Activated naive CD8-positive, alpha-beta T cell treated with anti-CD3 and anti-CD28 coated beads for 36 hours (primary cell): ENCODE measurements around the gene TLR6. TPM values are rescaled to one million over a fixed set of nuclear protein-coding genes. Genes with fewer than 3 reads are reported as not detected.
"Not testable (repeated sequence)": the region's sequence is repeated elsewhere in the genome, so short reads cannot be mapped to it uniquely, and the experiment has no call there.

Source experiments
- DNase-seq: peaks from one replicate; pipeline ENCODE4 v3.0.0; 2021
- H3K27ac Mint-ChIP-seq: one replicate; pipeline ENCODE4 v1.8.0; 2022; ENCODE audit warnings: mild to moderate bottlenecking, moderate library complexity, mixed read lengths
- H3K27me3 Mint-ChIP-seq: one replicate; pipeline ENCODE4 v1.8.0; 2022; ENCODE audit warnings: mild to moderate bottlenecking, mixed read lengths
- H3K36me3 Mint-ChIP-seq: one replicate; pipeline ENCODE4 v1.8.0; 2021; ENCODE audit warnings: mild to moderate bottlenecking, mixed read lengths
- H3K4me1 Mint-ChIP-seq: one replicate; pipeline ENCODE4 v1.8.0; 2021; ENCODE audit warnings: mixed read lengths
- H3K4me3 Mint-ChIP-seq: one replicate; pipeline ENCODE4 v1.8.0; 2022; ENCODE audit warnings: mild to moderate bottlenecking, moderate library complexity, mixed read lengths
- H3K9me3 Mint-ChIP-seq: one replicate; pipeline ENCODE4 v1.8.0; 2022; ENCODE audit warnings: mixed read lengths
- total RNA-seq, 2 experiments: library from RNA; stranded (reverse); gene quantifications; one replicate each; pipeline ENCODE4 v1.2.3, GENCODE V29; 2021

Gene TLR6
- total RNA-seq, 2 experiments from 2014 or later: 2.9 to 4.4 TPM

DNA sequence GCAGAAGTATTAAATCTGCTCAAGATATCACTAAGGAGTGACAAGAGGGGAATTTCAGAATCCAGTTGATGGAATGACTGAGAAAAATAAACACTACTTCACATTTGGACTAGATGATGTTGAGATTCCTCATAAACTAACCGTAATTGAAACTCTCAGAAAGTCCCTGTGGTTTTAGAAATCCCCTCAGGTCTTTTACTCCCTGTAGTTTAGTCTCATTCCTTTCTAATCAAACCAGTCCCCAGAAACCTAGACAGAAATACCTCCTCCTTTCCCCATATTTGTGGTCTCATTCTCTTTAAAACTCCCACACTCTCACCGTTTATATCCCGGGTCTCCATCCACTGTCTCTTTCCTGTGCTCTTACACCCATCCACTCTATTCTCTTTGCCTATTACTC, 37.0 kb downstream of the TLR6 start:
- DNase-seq: no peak
- Mint-ChIP-seq H3K4me1 (peaks cover 17% of the 10 kb centered on the region), H3K9me3 (peaks cover 15% of the 10 kb centered on the region), H3K36me3 (peaks cover 7% of the 10 kb centered on the region), H3K27ac (no peak overlapping the region), H3K27me3 (no peaks in the 10 kb centered on the region), H3K4me3 (no peak overlapping the region)

DNA sequence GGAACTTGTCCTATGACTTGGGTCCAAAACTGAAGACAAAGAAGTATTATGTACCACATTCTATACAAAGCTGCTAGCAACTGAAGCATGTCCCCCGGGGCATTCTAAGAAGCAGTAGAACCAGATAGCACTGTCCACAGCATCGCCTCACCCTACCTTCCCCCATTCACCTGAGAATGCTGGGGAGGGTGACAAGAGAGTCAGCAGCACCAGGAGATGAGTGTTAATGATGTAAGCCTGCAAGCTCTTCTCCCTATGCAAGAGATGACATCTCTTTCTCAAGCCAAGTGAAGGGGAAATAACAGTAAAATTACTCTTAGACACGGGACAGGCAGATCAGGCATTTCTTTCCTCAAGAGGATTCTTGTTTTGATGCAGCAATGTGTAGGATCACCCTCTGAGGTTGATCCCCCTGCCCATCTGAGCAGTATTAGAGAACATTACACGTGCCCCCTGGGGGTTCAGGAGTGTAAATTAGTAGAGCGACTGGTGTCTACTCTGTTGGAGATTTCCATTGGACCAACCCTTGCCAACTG, 38.1 kb downstream of the TLR6 start:
- no peaks in the 10 kb centered on the region for H3K27me3 Mint-ChIP-seq
- H3K36me3 Mint-ChIP-seq: peaks cover 5% of the 10 kb centered on the region
- peaks cover 17% of the 10 kb centered on the region for H3K4me1 Mint-ChIP-seq
- peaks cover 19% of the 10 kb centered on the region for H3K9me3 Mint-ChIP-seq
- H3K4me3 Mint-ChIP-seq: no peak overlapping the region
- H3K27ac Mint-ChIP-seq: no peak overlapping the region
- DNase-seq: no peak

GRCh38 chr4:38815885-38816782, 40.5 kb downstream of the TLR6 start:
- no peak for DNase-seq
- H3K27me3 Mint-ChIP-seq: no peaks in the 10 kb centered on the region

DNA sequence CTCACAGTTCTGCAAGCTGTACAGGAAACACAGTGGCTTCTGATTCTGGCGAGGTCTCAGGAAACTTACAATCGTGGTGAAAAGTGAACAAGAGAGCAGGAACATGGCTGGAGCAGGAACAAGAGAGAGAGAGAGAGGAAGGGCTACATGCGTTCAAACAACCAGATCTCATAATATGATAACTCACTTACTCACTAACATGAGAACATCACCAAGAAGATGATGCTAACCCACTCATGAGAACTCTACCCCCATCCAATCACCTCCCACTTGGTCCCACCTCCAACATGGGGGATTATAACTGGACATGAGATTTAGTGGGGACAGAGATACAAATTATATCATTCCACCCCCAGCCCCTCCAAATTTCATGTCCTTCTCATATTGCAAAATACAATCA, 42.2 kb downstream of the TLR6 start:
- Mint-ChIP-seq H3K27ac (no peak overlapping the region), H3K4me1 (peaks cover 7% of the 10 kb centered on the region)

More at GRCh38 chr4:38815885-38816782, 40.5 kb downstream of the TLR6 start:
- no peaks in the 10 kb centered on the region for H3K36me3 Mint-ChIP-seq
- peaks cover 11% of the 10 kb centered on the region for H3K9me3 Mint-ChIP-seq
- H3K4me1 Mint-ChIP-seq: peaks cover 17% of the 10 kb centered on the region
- H3K4me3 Mint-ChIP-seq: no peak overlapping the region
- no peak overlapping the region for H3K27ac Mint-ChIP-seq

DNA sequence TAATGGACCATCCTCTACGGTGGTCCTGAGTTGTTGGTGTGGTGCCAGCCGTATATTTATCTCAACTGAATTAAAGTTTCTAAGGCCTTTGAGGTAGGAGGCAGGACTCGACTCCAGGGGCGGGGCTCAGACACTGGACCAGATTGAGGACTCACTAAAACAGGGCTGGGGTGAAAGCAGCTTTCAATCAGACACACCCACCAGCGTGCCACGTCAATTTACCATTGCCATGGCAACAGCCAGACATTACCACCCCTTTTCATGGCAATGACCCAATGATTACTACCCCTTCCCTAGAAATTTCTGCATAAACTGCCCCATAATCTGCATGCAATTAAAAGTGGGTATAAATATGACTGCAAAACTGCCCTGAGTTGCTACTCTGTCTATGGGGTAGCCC, 45.3 kb downstream of the TLR6 start:
- no peak for DNase-seq
- no peaks in the 10 kb centered on the region for H3K27me3 Mint-ChIP-seq
- H3K9me3 Mint-ChIP-seq: peaks cover 11% of the 10 kb centered on the region
- no peak overlapping the region for H3K4me3 Mint-ChIP-seq
- no peaks in the 10 kb centered on the region for H3K4me1 Mint-ChIP-seq
- no peak overlapping the region for H3K27ac Mint-ChIP-seq
- no peaks in the 10 kb centered on the region for H3K36me3 Mint-ChIP-seq

More for the DNA sequence above, 42.2 kb downstream of the TLR6 start:
- H3K27me3 Mint-ChIP-seq: no peaks in the 10 kb centered on the region
- H3K4me3 Mint-ChIP-seq: no peak overlapping the region
- H3K9me3 Mint-ChIP-seq: peaks cover 11% of the 10 kb centered on the region
- H3K36me3 Mint-ChIP-seq: no peaks in the 10 kb centered on the region
- DNase-seq: no peak

DNA sequence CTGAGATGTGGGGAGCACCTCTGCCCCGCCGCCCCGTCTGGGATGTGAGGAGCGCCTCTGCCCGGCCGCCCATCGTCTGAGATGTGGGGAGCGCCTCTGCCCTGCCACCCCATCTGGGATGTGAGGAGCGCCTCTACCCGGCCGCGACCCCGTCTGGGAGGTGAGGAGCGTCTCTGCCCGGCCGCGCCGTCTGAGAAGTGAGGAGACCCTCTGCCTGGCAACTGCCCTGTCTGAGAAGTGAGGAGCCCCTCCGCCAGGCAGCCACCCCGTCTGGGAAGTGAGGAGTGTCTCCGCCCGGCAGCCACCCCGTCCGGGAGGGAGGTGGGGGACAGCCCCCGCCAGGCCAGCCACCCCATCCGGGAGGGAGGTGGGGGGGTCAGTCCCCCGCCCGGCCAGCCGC, 49.2 kb downstream of the TLR6 start:
- H3K36me3 Mint-ChIP-seq, H3K9me3 Mint-ChIP-seq, H3K27me3 Mint-ChIP-seq, DNase-seq, H3K27ac Mint-ChIP-seq, H3K4me3 Mint-ChIP-seq: not testable (repeated sequence)
- H3K4me1 Mint-ChIP-seq: peaks cover 22% of the 10 kb centered on the region

DNA sequence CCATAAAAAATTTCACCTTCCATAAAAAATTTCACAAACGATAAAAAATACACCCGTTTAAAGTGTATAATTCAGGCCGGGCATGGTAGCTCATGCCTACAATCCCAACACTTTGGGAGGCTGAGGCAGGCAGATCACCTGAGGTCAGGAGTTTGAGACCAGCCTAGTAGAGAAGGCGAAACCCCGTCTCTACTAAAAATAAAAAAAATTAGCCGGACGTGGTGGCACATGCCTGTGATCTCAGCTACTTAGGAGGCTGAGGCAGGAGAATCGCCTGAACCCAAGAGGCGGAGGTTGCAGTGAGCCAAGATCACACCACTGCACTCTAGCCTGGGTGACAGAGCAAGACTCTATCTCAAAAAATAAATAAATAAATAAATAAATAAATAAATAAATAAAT, 50.4 kb downstream of the TLR6 start:
- Mint-ChIP-seq H3K36me3 (peaks cover 12% of the 10 kb centered on the region), H3K9me3 (peaks cover 12% of the 10 kb centered on the region), H3K4me1 (peaks cover 22% of the 10 kb centered on the region)
- not testable (repeated sequence) for DNase-seq, H3K27me3 Mint-ChIP-seq, H3K4me3 Mint-ChIP-seq, H3K27ac Mint-ChIP-seq

- Mint-ChIP-seq H3K4me3 (peak overlapping the region; percentile 70), H3K4me1 (peaks cover 22% of the 10 kb centered on the region), H3K27ac (peak overlapping the region; percentile 83), H3K9me3 (peaks cover 14% of the 10 kb centered on the region), H3K36me3 (peaks cover 17% of the 10 kb centered on the region), H3K27me3 (no peaks in the 10 kb centered on the region)
- DNase-seq: no peak
Measured at GRCh38 chr4:38805530-38806145, 51.0 kb downstream of the TLR6 start.

DNA sequence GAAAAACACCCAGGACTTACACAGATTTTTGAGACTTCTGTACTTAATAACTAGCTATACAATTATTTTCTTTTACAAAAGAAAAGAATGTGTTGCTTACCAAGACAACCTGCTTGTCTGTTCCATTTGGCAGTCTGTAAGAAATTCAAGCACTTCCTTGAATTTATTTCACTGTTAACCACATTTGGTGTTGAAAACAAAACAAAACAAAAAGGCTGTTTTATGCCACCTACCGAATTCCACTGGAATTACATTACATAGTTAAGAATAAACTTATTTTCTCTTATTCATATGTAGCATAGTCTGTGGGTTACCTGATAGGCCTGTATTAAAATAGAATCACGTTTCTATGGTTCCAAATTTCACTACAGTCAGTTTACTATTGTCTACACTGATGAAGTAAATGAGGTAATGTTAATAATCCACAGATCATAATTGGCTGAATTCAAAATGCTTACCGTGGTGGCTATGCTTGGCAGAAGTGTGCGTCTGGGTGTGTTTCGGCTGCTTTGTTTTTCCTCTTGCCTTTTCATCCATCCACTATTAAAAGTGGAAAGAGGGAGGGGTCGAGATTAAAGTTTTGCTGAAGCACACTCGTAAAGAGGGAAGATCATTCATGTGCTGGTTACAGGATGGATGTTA, 51.8 kb downstream of the TLR6 start, which contains the start of gene TLR1:
Gene TLR1 (minus strand): TSS at position 138 of the 642 bp plus-strand sequence. CDS start 5,960 bp downstream, outside the sequence.
- DNase-seq: no peak
- Mint-ChIP-seq H3K4me1 (peaks cover 22% of the 10 kb centered on the region), H3K36me3 (peaks cover 23% of the 10 kb centered on the region), H3K9me3 (peaks cover 19% of the 10 kb centered on the region), H3K27me3 (no peaks in the 10 kb centered on the region), H3K4me3 (peak within 1 kb of the TSS; percentile 76), H3K27ac (peak within 1 kb of the TSS; percentile 89)

DNA sequence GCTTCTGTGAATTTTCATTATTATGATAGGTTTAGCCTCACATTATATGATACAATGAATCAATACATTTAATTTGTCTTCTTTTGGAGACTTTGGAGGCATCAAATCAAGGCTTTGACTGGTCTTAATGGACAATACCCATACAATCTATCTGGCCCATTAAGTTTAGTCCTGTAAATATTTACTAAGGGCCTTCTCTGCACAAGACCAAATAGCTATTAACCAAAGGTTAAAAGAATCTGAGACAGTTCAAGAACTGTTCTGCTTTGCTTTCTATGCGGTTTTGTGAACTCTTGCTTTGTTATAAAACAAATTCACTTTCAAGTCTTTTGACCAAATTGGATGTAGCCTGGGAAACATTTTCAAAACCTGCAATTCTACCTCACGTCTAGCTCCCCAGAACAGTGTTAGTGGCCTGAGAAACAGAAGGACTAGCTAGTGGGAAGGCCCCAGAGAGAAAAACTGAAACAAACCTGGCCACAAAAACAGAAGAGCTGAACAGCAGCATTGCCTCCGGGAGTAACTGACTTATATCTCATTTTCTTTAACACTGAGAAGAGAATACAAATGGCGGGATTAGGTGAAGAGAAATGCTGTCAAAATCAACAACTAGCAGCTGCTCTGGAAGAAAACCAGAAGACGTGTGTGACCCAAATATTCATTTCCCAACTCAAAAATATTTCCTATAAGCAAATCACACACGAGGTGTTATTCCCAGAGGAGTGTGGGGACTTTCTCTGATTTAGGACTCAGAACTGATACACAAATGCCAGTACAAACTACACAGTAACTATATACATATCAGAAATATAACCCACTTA, 52.6 kb downstream of the TLR6 start:
- peak overlapping the region; percentile 89 for H3K27ac Mint-ChIP-seq
- peaks cover 24% of the 10 kb centered on the region for H3K9me3 Mint-ChIP-seq
- H3K36me3 Mint-ChIP-seq: peaks cover 31% of the 10 kb centered on the region
- peaks cover 22% of the 10 kb centered on the region for H3K4me1 Mint-ChIP-seq
- no peak for DNase-seq
- no peaks in the 10 kb centered on the region for H3K27me3 Mint-ChIP-seq
- peak overlapping the region; percentile 76 for H3K4me3 Mint-ChIP-seq

DNA sequence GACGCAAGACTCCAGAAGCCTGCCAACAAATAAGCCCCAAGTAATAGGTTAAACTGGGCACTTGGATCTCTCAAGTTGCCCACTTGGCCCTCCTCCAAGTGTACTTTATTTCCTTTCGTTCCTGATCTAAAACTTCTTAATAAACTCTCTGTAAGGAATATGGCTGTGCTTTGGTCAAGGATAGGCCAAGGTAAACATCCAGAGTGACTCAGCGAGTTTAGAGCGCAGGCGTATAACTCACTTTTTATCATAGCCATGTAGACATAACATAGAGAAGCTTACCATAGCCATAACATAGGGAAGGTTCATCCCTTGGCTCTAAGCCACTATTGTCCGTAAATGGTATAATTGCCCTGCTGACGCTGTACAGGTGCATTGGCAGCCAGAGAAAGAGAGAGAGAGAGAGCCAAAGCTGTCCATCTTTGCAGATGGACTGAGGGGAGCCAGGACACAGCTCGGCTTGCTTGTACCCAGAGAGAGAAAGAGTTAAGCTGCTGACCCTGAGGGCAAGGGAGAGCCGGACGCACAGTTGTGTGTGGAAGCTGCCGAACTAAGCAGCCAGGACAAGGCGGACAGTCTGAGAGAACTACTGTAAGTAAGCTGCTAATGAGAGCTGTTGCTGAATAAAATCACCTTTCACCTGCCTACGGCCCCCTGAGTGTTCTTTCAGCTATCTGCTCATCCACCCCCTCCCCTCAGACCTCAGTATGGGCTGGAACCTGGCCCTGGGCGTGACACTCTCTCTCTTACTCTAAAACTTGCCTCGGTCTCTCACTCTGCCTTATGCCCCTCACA, 53.9 kb downstream of the TLR6 start:
- no peak for DNase-seq
- Mint-ChIP-seq H3K4me1 (peaks cover 22% of the 10 kb centered on the region), H3K4me3 (no peak overlapping the region), H3K9me3 (peaks cover 25% of the 10 kb centered on the region), H3K27ac (no peak overlapping the region), H3K27me3 (no peaks in the 10 kb centered on the region), H3K36me3 (peaks cover 32% of the 10 kb centered on the region)

DNA sequence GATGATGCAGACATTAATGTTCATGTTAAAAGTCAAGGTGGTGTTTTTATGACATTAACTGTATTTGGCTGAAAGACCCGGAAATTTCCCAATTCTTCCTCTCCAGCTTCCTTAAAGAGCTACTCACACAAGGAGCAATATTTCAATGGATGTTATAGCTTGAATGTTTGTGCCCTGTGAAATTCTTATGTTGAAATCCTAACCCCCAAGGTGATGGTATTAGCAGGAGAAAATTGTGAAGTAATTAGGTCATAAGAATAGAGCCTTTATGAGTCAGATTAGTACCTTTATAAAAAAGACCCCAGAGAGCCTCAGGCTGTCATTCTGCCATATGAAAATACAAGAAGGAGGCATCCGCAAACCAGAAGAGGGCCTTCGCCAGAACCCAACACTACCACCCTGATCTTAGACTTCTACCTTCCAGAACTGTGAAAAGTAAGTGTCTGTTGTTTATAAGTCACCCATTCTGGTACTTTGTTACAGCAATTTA, 55.6 kb downstream of the TLR6 start:
- Mint-ChIP-seq H3K4me3 (no peak overlapping the region), H3K9me3 (peaks cover 27% of the 10 kb centered on the region), H3K4me1 (peaks cover 22% of the 10 kb centered on the region), H3K36me3 (peaks cover 32% of the 10 kb centered on the region), H3K27ac (no peak overlapping the region), H3K27me3 (no peaks in the 10 kb centered on the region)
- DNase-seq: no peak

GRCh38 chr4:38800366-38800765, 56.3 kb downstream of the TLR6 start:
- H3K9me3 Mint-ChIP-seq: peaks cover 30% of the 10 kb centered on the region

More at GRCh38 chr4:38800366-38800765, 56.3 kb downstream of the TLR6 start:
- no peak overlapping the region for H3K4me3 Mint-ChIP-seq
- peaks cover 34% of the 10 kb centered on the region for H3K36me3 Mint-ChIP-seq
- no peak for DNase-seq
- H3K27ac Mint-ChIP-seq: no peak overlapping the region
- peaks cover 16% of the 10 kb centered on the region for H3K4me1 Mint-ChIP-seq
- H3K27me3 Mint-ChIP-seq: no peaks in the 10 kb centered on the region
